ENCODE results near the gene REPIN1. TPM values are rescaled to one million over a fixed set of nuclear protein-coding genes. Genes with fewer than 3 reads are reported as not detected.

The REPIN1 gene
- total and polyA plus RNA-seq, 9 donors = 21.6 to 92.0 (median 73.4) TPM

- TF ChIP-seq POLR2A (IDR thresholded peaks at IDR 0.05) (no peak), CTCF (IDR thresholded peaks at IDR 0.05) (no peak), EP300 (IDR thresholded peaks at IDR 0.05) (no peak)
- no peak overlapping the region for H3K27ac ChIP-seq
- no peaks in the 10 kb centered on the region for H3K36me3 ChIP-seq
- peaks cover 9% of the 10 kb centered on the region for H3K4me1 ChIP-seq (ENCODE audit: insufficient read depth)
- intact Hi-C loops (cut with DNase I) = loop anchor here in 1 of 4 donors (10.0 kb wide), 1 partner anchor 525 kb away; the partner anchor contains the start of gene ATP6V0E2
- 80 to 82% (median 81%) methylated on average over 11 of the region's 11 CpGs for WGBS, 3 donors
- no peaks in the 10 kb centered on the region for H3K27me3 ChIP-seq
- no peaks in the 10 kb centered on the region for H3K9me3 ChIP-seq
- peak in 1 of 5 donors; percentile 20 for DNase-seq
- H3K4me3 ChIP-seq = no peak overlapping the region
Observed at GRCh38 chr7:150400008-150400787, 31.6 kb downstream of the REPIN1 start.

GRCh38 chr7:150400788-150401423 is 32.3 kb downstream of the REPIN1 start:
- intact Hi-C loops (cut with DNase I) = loop anchor here in 1 of 4 donors (10.0 kb wide), 1 partner anchor 526 kb away; the partner anchor contains the start of gene ATP6V0E2
- DNase-seq = peak in 1 of 5 donors; percentile 39
- TF ChIP-seq EP300 (IDR thresholded peaks at IDR 0.05) = no peak
- no peak overlapping the region for H3K4me3 ChIP-seq
- no peaks in the 10 kb centered on the region for H3K36me3 ChIP-seq
- 81 to 88% (median 86%) methylated on average over 15 of the region's 15 CpGs for WGBS, 3 donors
- peaks cover 9% of the 10 kb centered on the region for H3K4me1 ChIP-seq (ENCODE audit: insufficient read depth)
- H3K27me3 ChIP-seq = no peaks in the 10 kb centered on the region
- no peaks in the 10 kb centered on the region for H3K9me3 ChIP-seq
- no peak overlapping the region for H3K27ac ChIP-seq

GRCh38 chr7:150401424-150401790 is 32.8 kb downstream of the REPIN1 start:
- Histone ChIP-seq H3K4me3 (no peak overlapping the region), H3K9me3 (no peaks in the 10 kb centered on the region), H3K36me3 (no peaks in the 10 kb centered on the region), H3K4me1 (ENCODE audit: insufficient read depth) (peaks cover 12% of the 10 kb centered on the region), H3K27ac (no peak overlapping the region), H3K27me3 (no peaks in the 10 kb centered on the region)
- TF ChIP-seq EP300 (IDR thresholded peaks at IDR 0.05) (no peak), CTCF (IDR thresholded peaks at IDR 0.05) (no peak), POLR2A (IDR thresholded peaks at IDR 0.05) (no peak)
- 96 to 100% (median 100%) methylated on average over 1 of the region's 1 CpG for WGBS, 3 donors
- DNase-seq = no peak
- intact Hi-C loops (cut with DNase I) = loop anchor here in 1 of 4 donors (10.0 kb wide), 1 partner anchor 527 kb away; the partner anchor contains the start of gene ATP6V0E2

- H3K27ac ChIP-seq = no peak overlapping the region
- 78% methylated on average over 7 of the region's 7 CpGs for WGBS, 3 donors
- H3K4me1 ChIP-seq (ENCODE audit: insufficient read depth) = peaks cover 11% of the 10 kb centered on the region
- no peak overlapping the region for H3K4me3 ChIP-seq
- no peaks in the 10 kb centered on the region for H3K27me3 ChIP-seq
- no peaks in the 10 kb centered on the region for H3K36me3 ChIP-seq
- no peak for TF ChIP-seq POLR2A (IDR thresholded peaks at IDR 0.05)
- no peak for TF ChIP-seq CTCF (IDR thresholded peaks at IDR 0.05)
- TF ChIP-seq EP300 (IDR thresholded peaks at IDR 0.05) = no peak
- no peaks in the 10 kb centered on the region for H3K9me3 ChIP-seq
- DNase-seq = peak in 1 of 5 donors; percentile 20
- intact Hi-C loops (cut with DNase I) = loop anchor here in 1 of 4 donors (10.0 kb wide), 1 partner anchor 527 kb away; the partner anchor contains the start of gene ATP6V0E2
Observed at GRCh38 chr7:150401861-150402631, 33.4 kb downstream of the REPIN1 start.
